RWPE2 (cell line): ENCODE data around the gene OSM.

Experiments used
- ATAC-seq: fragments of 200-7000 bp; cut with Tn5 transposase; 3 replicates; pipeline ENCODE4 v1.9.1; 2021; ENCODE audit warnings: low read depth
- DNase-seq: peaks from one replicate; pipeline ENCODE4 v3.0.0-alpha.2; 2020; ENCODE audit warnings: low spot score
- H3K27ac ChIP-seq: fragments of 450-650 bp; 2 replicates; pipeline ENCODE4 v1.5.1; 2017; ENCODE audit warnings: mild to moderate bottlenecking; ENCODE audit not compliant: poor library complexity, severe bottlenecking
- H3K27me3 ChIP-seq: fragments of 250-450 bp; sonication (Bioruptor Pico); 2 replicates; pipeline ENCODE4 v1.5.1; 2021; ENCODE audit warnings: mild to moderate bottlenecking, moderate library complexity; ENCODE audit not compliant: insufficient read depth, poor library complexity, severe bottlenecking
- H3K36me3 ChIP-seq: fragments of 250-450 bp; sonication (Bioruptor Pico); 2 replicates; pipeline ENCODE4 v1.5.1; 2020; ENCODE audit warnings: low read depth, mild to moderate bottlenecking, moderate library complexity
- H3K4me1 ChIP-seq: fragments of 250-450 bp; sonication (Bioruptor Pico); 2 replicates; pipeline ENCODE4 v1.5.1; 2021; ENCODE audit warnings: mild to moderate bottlenecking, moderate library complexity; ENCODE audit not compliant: insufficient read depth, poor library complexity, severe bottlenecking
- H3K4me3 ChIP-seq: fragments of 250-450 bp; sonication (Bioruptor Pico); 2 replicates; pipeline ENCODE4 v1.5.1; 2021; ENCODE audit warnings: mild to moderate bottlenecking, moderate library complexity; ENCODE audit not compliant: severe bottlenecking
- H3K9me3 ChIP-seq: fragments of 250-450 bp; sonication (Bioruptor Pico); 2 replicates; pipeline ENCODE4 v1.5.1; 2021; ENCODE audit warnings: mild to moderate bottlenecking, moderate library complexity; ENCODE audit not compliant: severe bottlenecking
- CTCF ChIP-seq: fragments of 450-650 bp; IDR thresholded peaks from one replicate; pipeline ENCODE4 v1.5.1; 2017; ENCODE audit warnings: mild to moderate bottlenecking, moderate library complexity; ENCODE audit not compliant: poor library complexity, severe bottlenecking

Gene OSM

GRCh38 chr22:30266445-30267381 lies at the start of gene OSM:
Gene OSM (minus strand): TSS chr22:30266851. CDS start chr22:30266799, 52 bp downstream.
- ATAC-seq (no peak), DNase-seq (no peak)
- Histone ChIP-seq H3K4me1 (peaks cover 3% of the 10 kb centered on the region), H3K9me3 (no peaks in the 10 kb centered on the region), H3K27ac (no peak within 1 kb of the TSS), H3K36me3 (no peaks in the 10 kb centered on the region), H3K27me3 (no peaks in the 10 kb centered on the region), H3K4me3 (no peak within 1 kb of the TSS)
- TF ChIP-seq CTCF: no peak

DNA sequence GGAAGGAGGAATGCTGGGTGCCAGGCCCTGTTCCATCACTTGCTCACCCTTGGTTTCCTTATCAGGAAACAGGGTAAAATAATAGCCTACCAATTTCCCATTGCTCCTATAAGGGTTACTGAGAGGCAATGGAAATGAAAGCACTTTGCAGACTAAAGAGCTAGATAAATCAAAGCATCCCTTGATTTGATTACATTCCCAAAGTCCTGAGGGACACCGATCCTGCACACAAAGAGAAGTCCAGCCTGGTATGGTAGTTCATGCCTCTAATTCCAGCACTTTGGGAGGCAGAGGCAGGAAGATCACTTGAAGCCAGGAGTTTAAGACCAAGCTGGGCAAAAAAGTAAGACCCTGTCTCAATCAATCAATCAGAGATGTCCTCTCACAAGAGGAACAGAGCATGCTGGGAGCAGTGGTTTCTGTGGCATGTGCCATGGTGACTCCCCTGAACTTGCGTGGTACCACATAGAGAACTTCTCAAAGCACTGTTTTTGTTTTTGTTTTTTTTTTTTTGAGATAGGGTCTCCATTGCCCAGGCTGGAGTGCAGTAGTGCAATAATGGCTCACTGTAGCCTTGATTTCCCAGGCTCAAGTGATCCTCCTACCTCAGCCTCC lies 49.4 kb upstream of the OSM start:
- Histone ChIP-seq H3K27ac (no peak overlapping the region), H3K36me3 (peaks cover 4% of the 10 kb centered on the region), H3K4me3 (no peak overlapping the region), H3K4me1 (peaks cover 27% of the 10 kb centered on the region), H3K9me3 (no peaks in the 10 kb centered on the region), H3K27me3 (no peaks in the 10 kb centered on the region)
- ATAC-seq: no peak
- no peak for DNase-seq
- no peak for TF ChIP-seq CTCF

- Histone ChIP-seq H3K27me3 (no peaks in the 10 kb centered on the region), H3K27ac (no peak overlapping the region), H3K9me3 (no peaks in the 10 kb centered on the region), H3K4me1 (peaks cover 27% of the 10 kb centered on the region), H3K4me3 (no peak overlapping the region), H3K36me3 (peaks cover 4% of the 10 kb centered on the region)
- ATAC-seq (no peak), DNase-seq (no peak)
- TF ChIP-seq CTCF: no peak
Observed at GRCh38 chr22:30314915-30315314, 48.3 kb upstream of the OSM start.

DNA sequence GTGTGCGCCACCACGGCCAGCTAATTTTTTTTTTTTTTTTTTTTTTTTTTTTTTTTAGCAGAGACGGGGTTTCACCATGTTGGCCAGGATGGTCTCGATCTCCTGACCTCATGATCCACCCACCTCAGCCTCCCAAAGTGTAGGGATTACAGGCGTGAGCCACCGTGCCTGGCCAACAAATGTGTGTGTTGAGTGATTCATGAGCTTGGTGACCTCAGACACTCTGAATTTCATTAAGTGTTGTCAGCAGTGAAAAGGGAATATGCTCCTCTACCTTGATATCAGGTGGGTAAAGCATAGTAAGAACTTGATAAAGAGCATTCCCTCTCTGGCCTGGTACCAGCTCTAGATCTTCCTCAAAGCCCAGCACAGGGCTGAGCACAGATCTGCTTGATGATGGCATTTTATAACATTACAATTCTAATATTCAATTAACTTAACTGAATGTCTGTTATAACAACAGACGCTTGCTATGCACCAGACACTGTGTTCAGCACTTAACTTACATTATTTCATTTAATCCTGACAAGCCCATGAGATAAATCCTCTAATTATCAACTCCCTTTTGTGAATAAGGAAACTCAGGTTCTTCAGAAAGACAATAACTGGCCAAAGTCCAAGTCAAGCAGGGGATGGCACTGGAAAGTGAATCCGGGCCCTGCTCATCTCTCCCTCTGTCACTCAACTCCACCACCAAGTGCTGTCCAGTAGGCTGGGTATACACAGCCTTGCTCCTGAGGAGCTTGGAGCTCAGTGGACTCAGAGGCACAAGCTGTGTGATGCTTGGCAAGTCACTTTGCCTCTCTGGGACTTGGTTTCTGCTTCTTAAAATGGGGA lies 47.1 kb upstream of the OSM start:
- H3K4me3 ChIP-seq: no peak overlapping the region
- H3K27ac ChIP-seq: no peak overlapping the region
- ATAC-seq: no peak
- DNase-seq: no peak
- TF ChIP-seq CTCF: no peak
- no peaks in the 10 kb centered on the region for H3K27me3 ChIP-seq
- no peaks in the 10 kb centered on the region for H3K9me3 ChIP-seq
- no peaks in the 10 kb centered on the region for H3K36me3 ChIP-seq
- peaks cover 27% of the 10 kb centered on the region for H3K4me1 ChIP-seq
